ENCODE results near the gene FCSK.

The FCSK gene

GRCh38 chr16:70457446-70458166 lies 3.2 kb downstream of the FCSK start:
- no peaks in the 10 kb centered on the region for H3K36me3 ChIP-seq
- H3K4me1 ChIP-seq (ENCODE audit: control insufficient read depth in 1 of 2, insufficient read depth in 1 of 2, low read depth in 1 of 2, low read length in 1 of 2), result peaks cover 13% of the 10 kb centered on the region in 2 experiments
- H3K9me3 ChIP-seq, result no peaks in the 10 kb centered on the region
- no peak for TF ChIP-seq CTCF (IDR thresholded peaks at IDR 0.05)
- H3K27me3 ChIP-seq, result no peaks in the 10 kb centered on the region
- no peak overlapping the region for H3K27ac ChIP-seq
- no peak overlapping the region for H3K4me3 ChIP-seq (ENCODE audit: low read depth in 1 of 2, low read length in 1 of 2)

GRCh38 chr16:70460737-70461261 lies 6.4 kb downstream of the FCSK start:
- H3K9me3 ChIP-seq, result no peaks in the 10 kb centered on the region
- peaks cover 24% of the 10 kb centered on the region for H3K36me3 ChIP-seq
- no peaks in the 10 kb centered on the region for H3K27me3 ChIP-seq
- TF ChIP-seq CTCF (IDR thresholded peaks at IDR 0.05), result no peak
- H3K4me3 ChIP-seq (ENCODE audit: low read depth in 1 of 2, low read length in 1 of 2), result no peak overlapping the region
- no peaks in the 10 kb centered on the region for H3K4me1 ChIP-seq (ENCODE audit: control insufficient read depth in 1 of 2, insufficient read depth in 1 of 2, low read depth in 1 of 2, low read length in 1 of 2)
- H3K27ac ChIP-seq, result no peak overlapping the region

- Histone ChIP-seq H3K27me3 (no peaks in the 10 kb centered on the region), H3K36me3 (peaks cover 45% of the 10 kb centered on the region), H3K27ac (no peak overlapping the region), H3K4me3 (ENCODE audit: low read depth in 1 of 2, low read length in 1 of 2) (no peak overlapping the region), H3K4me1 (ENCODE audit: control insufficient read depth in 1 of 2, insufficient read depth in 1 of 2, low read depth in 1 of 2, low read length in 1 of 2) (no peaks in the 10 kb centered on the region), H3K9me3 (no peaks in the 10 kb centered on the region)
- TF ChIP-seq CTCF (IDR thresholded peaks at IDR 0.05), result no peak
Measured at GRCh38 chr16:70463235-70463634, 8.8 kb downstream of the FCSK start.

GRCh38 chr16:70465999-70466804 lies 11.8 kb downstream of the FCSK start:
- no peaks in the 10 kb centered on the region for H3K27me3 ChIP-seq
- no peak overlapping the region for H3K4me3 ChIP-seq (ENCODE audit: low read depth in 1 of 2, low read length in 1 of 2)
- TF ChIP-seq CTCF (IDR thresholded peaks at IDR 0.05), result no peak
- H3K27ac ChIP-seq, result no peak overlapping the region
- no peaks in the 10 kb centered on the region for H3K4me1 ChIP-seq (ENCODE audit: control insufficient read depth in 1 of 2, insufficient read depth in 1 of 2, low read depth in 1 of 2, low read length in 1 of 2)
- H3K36me3 ChIP-seq, result peaks cover 45% of the 10 kb centered on the region
- H3K9me3 ChIP-seq, result no peaks in the 10 kb centered on the region

GRCh38 chr16:70466805-70467076 lies 12.3 kb downstream of the FCSK start:
- Histone ChIP-seq H3K4me1 (ENCODE audit: control insufficient read depth in 1 of 2, insufficient read depth in 1 of 2, low read depth in 1 of 2, low read length in 1 of 2) (no peaks in the 10 kb centered on the region), H3K9me3 (no peaks in the 10 kb centered on the region), H3K27me3 (no peaks in the 10 kb centered on the region), H3K36me3 (peaks cover 45% of the 10 kb centered on the region), H3K4me3 (ENCODE audit: low read depth in 1 of 2, low read length in 1 of 2) (no peak overlapping the region), H3K27ac (no peak overlapping the region)
- TF ChIP-seq CTCF (IDR thresholded peaks at IDR 0.05), result no peak

Data from neutrophil (primary cell).